Right lobe of liver (tissue), 4 donors: ENCODE results near the gene PRPF6.

Experiments used
- POLR2A ChIP-seq: fragments of 450-650 bp; IDR thresholded peaks from one replicate; pipeline ENCODE4 v1.6.1; 2017; ENCODE audit warnings: antibody characterized with exemption, mild to moderate bottlenecking
- TF ChIP-seq, protein P1 (sequence below), 4 donors: fragments of 200-600 bp in 3 of 4; fragments of 450-650 bp in 1 of 4; IDR thresholded peaks; one replicate each; pipeline versions ENCODE4 v1.5.1 to v1.8.0; 2016 to 2022; ENCODE audit warnings: antibody characterized with exemption in 4 of 4, mild to moderate bottlenecking in 2 of 4
- donor health status: DM: no; HTN: no; CAD: no.
- donor health status: DM: no; HTN: no; CAD: no.
- donor health status: DM: no; HTN: yes; CAD: no.

DNA sequence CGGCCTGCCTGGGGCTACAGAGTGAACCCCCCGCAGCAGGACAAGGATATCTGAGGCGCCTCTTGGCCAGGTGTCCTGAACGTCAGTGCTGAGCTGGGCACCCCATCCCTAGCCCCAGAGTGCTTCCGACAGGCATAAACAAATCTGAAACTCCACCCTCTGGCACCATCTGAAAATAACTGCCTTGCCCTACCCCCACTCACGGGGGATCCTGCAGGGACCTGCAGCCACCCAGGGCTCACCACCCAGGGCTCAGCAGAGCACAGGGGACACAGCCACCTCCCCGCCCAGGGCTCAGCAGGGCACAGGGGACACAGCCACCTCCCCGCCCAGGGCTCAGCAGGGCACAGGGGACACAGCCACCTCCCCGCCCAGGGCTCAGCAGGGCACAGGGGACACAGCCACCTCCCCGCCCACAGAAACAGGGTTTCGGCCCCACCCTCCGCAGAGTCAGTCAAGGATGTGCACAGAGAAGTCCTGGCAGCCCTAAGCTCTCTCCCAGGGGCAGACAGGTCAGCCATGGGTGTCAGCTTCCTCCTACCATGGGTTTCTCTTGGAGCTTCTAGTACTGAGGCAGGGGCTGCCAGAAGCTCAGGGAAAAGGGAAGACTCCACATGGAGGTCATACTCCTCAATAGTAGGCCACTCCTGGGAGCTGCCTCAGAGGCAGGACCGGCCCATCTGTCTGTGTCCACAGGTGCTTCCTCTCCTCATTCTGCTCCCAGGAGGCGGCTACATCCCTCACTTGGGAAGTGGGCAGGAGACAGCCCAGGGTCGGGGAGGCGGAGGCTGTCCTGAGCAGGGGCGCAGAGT lies 29.3 kb upstream of the PRPF6 start:
- TF ChIP-seq, protein P1, sequence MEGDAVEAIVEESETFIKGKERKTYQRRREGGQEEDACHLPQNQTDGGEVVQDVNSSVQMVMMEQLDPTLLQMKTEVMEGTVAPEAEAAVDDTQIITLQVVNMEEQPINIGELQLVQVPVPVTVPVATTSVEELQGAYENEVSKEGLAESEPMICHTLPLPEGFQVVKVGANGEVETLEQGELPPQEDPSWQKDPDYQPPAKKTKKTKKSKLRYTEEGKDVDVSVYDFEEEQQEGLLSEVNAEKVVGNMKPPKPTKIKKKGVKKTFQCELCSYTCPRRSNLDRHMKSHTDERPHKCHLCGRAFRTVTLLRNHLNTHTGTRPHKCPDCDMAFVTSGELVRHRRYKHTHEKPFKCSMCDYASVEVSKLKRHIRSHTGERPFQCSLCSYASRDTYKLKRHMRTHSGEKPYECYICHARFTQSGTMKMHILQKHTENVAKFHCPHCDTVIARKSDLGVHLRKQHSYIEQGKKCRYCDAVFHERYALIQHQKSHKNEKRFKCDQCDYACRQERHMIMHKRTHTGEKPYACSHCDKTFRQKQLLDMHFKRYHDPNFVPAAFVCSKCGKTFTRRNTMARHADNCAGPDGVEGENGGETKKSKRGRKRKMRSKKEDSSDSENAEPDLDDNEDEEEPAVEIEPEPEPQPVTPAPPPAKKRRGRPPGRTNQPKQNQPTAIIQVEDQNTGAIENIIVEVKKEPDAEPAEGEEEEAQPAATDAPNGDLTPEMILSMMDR (IDR thresholded peaks at IDR 0.05), result no peak
- TF ChIP-seq POLR2A, result no peak
